Measurements from ENCODE around the gene NFATC1. TPM values are rescaled to one million over a fixed set of nuclear protein-coding genes. Genes with fewer than 3 reads are reported as not detected.

The NFATC1 gene
- total RNA-seq, 2 experiments from 2014 or later = 77.8 to 79.4 TPM

GRCh38 chr18:79423211-79424007, 27.7 kb downstream of the NFATC1 start:
- peaks cover 36% of the 10 kb centered on the region for H3K4me1 Mint-ChIP-seq (ENCODE audit: low read depth)
- CTCF ChIA-PET = interaction anchor here (0.7 kb wide), 1 partner anchor 490 kb away, joined by 3 read pairs; no protein-coding TSS in a partner anchor

GRCh38 chr18:79424008-79424565, 28.4 kb downstream of the NFATC1 start:
- intact Hi-C loops (cut with micrococcal nuclease) = no loop called here
- Mint-ChIP-seq H3K4me1 (ENCODE audit: low read depth) (peaks cover 39% of the 10 kb centered on the region), H3K27me3 (ENCODE audit: low read depth) (no peaks in the 10 kb centered on the region), H3K27ac (peak overlapping the region; percentile 55), H3K9me3 (no peaks in the 10 kb centered on the region), H3K4me3 (no peak overlapping the region), H3K36me3 (ENCODE audit: low read depth) (peaks cover 33% of the 10 kb centered on the region)
- DNase-seq = no peak
- CTCF ChIA-PET = interaction anchor here (0.7 kb wide), 1 partner anchor 491 kb away, joined by 3 read pairs; no protein-coding TSS in a partner anchor

More at GRCh38 chr18:79423211-79424007, 27.7 kb downstream of the NFATC1 start:
- peaks cover 34% of the 10 kb centered on the region for H3K36me3 Mint-ChIP-seq (ENCODE audit: low read depth)
- DNase-seq = no peak
- intact Hi-C loops (cut with micrococcal nuclease) = no loop called here
- no peak overlapping the region for H3K4me3 Mint-ChIP-seq
- no peaks in the 10 kb centered on the region for H3K27me3 Mint-ChIP-seq (ENCODE audit: low read depth)
- H3K27ac Mint-ChIP-seq = no peak overlapping the region
- no peaks in the 10 kb centered on the region for H3K9me3 Mint-ChIP-seq

GRCh38 chr18:79424880-79425568, 29.3 kb downstream of the NFATC1 start:
- Mint-ChIP-seq H3K9me3 (no peaks in the 10 kb centered on the region), H3K4me1 (ENCODE audit: low read depth) (peaks cover 39% of the 10 kb centered on the region), H3K4me3 (no peak overlapping the region), H3K27ac (peak overlapping the region; percentile 55), H3K36me3 (ENCODE audit: low read depth) (peaks cover 33% of the 10 kb centered on the region), H3K27me3 (ENCODE audit: low read depth) (no peaks in the 10 kb centered on the region)
- intact Hi-C loops (cut with micrococcal nuclease) = no loop called here
- CTCF ChIA-PET = no interaction called here
- DNase-seq = no peak

GRCh38 chr18:79425569-79425886, 29.8 kb downstream of the NFATC1 start:
- H3K9me3 Mint-ChIP-seq = no peaks in the 10 kb centered on the region
- CTCF ChIA-PET = no interaction called here
- no peak overlapping the region for H3K27ac Mint-ChIP-seq
- H3K36me3 Mint-ChIP-seq (ENCODE audit: low read depth) = peaks cover 28% of the 10 kb centered on the region
- no peak overlapping the region for H3K4me3 Mint-ChIP-seq
- no peaks in the 10 kb centered on the region for H3K27me3 Mint-ChIP-seq (ENCODE audit: low read depth)
- intact Hi-C loops (cut with micrococcal nuclease) = no loop called here
- DNase-seq = no peak
- peaks cover 34% of the 10 kb centered on the region for H3K4me1 Mint-ChIP-seq (ENCODE audit: low read depth)

GRCh38 chr18:79426376-79427300, 30.9 kb downstream of the NFATC1 start:
- no peak overlapping the region for H3K4me3 Mint-ChIP-seq
- DNase-seq = no peak
- H3K27me3 Mint-ChIP-seq (ENCODE audit: low read depth) = no peaks in the 10 kb centered on the region
- H3K27ac Mint-ChIP-seq = no peak overlapping the region
- peaks cover 34% of the 10 kb centered on the region for H3K4me1 Mint-ChIP-seq (ENCODE audit: low read depth)
- intact Hi-C loops (cut with micrococcal nuclease) = no loop called here
- no peaks in the 10 kb centered on the region for H3K9me3 Mint-ChIP-seq
- CTCF ChIA-PET = interaction anchor here (0.6 kb wide), 1 partner anchor 283 kb away, joined by 4 read pairs; no protein-coding TSS in a partner anchor
- H3K36me3 Mint-ChIP-seq (ENCODE audit: low read depth) = peaks cover 28% of the 10 kb centered on the region

GRCh38 chr18:79427368-79428225, 31.9 kb downstream of the NFATC1 start:
- Mint-ChIP-seq H3K4me3 (no peak overlapping the region), H3K9me3 (no peaks in the 10 kb centered on the region), H3K4me1 (ENCODE audit: low read depth) (peaks cover 31% of the 10 kb centered on the region), H3K27ac (no peak overlapping the region), H3K36me3 (ENCODE audit: low read depth) (peaks cover 25% of the 10 kb centered on the region), H3K27me3 (ENCODE audit: low read depth) (no peaks in the 10 kb centered on the region)
- intact Hi-C loops (cut with micrococcal nuclease) = no loop called here
- DNase-seq = no peak
- CTCF ChIA-PET = no interaction called here

- H3K27me3 Mint-ChIP-seq (ENCODE audit: low read depth) = no peaks in the 10 kb centered on the region
Observed at GRCh38 chr18:79428287-79428686, 32.6 kb downstream of the NFATC1 start.

GRCh38 chr18:79429381-79429780, 33.7 kb downstream of the NFATC1 start:
- CTCF ChIA-PET = no interaction called here
- no peak overlapping the region for H3K27ac Mint-ChIP-seq

More at GRCh38 chr18:79428287-79428686, 32.6 kb downstream of the NFATC1 start:
- no peak overlapping the region for H3K4me3 Mint-ChIP-seq
- H3K9me3 Mint-ChIP-seq = no peaks in the 10 kb centered on the region
- no peak for DNase-seq
- peak overlapping the region; percentile 11 for H3K27ac Mint-ChIP-seq
- intact Hi-C loops (cut with micrococcal nuclease) = no loop called here
- H3K36me3 Mint-ChIP-seq (ENCODE audit: low read depth) = peaks cover 29% of the 10 kb centered on the region
- CTCF ChIA-PET = no interaction called here
- H3K4me1 Mint-ChIP-seq (ENCODE audit: low read depth) = peaks cover 31% of the 10 kb centered on the region

GRCh38 chr18:79429785-79430281, 34.1 kb downstream of the NFATC1 start:
- DNase-seq = no peak
- no peak overlapping the region for H3K27ac Mint-ChIP-seq
- H3K36me3 Mint-ChIP-seq (ENCODE audit: low read depth) = peaks cover 22% of the 10 kb centered on the region
- CTCF ChIA-PET = no interaction called here
- peaks cover 28% of the 10 kb centered on the region for H3K4me1 Mint-ChIP-seq (ENCODE audit: low read depth)
- no peaks in the 10 kb centered on the region for H3K27me3 Mint-ChIP-seq (ENCODE audit: low read depth)
- H3K9me3 Mint-ChIP-seq = no peaks in the 10 kb centered on the region
- H3K4me3 Mint-ChIP-seq = no peak overlapping the region
- intact Hi-C loops (cut with micrococcal nuclease) = no loop called here

More at GRCh38 chr18:79429381-79429780, 33.7 kb downstream of the NFATC1 start:
- Mint-ChIP-seq H3K4me3 (no peak overlapping the region), H3K27me3 (ENCODE audit: low read depth) (no peaks in the 10 kb centered on the region), H3K9me3 (no peaks in the 10 kb centered on the region), H3K36me3 (ENCODE audit: low read depth) (peaks cover 26% of the 10 kb centered on the region), H3K4me1 (ENCODE audit: low read depth) (peaks cover 29% of the 10 kb centered on the region)
- DNase-seq = no peak
- intact Hi-C loops (cut with micrococcal nuclease) = no loop called here

- no peak for DNase-seq
- CTCF ChIA-PET = no interaction called here
- no peak overlapping the region for H3K4me3 Mint-ChIP-seq
- no peak overlapping the region for H3K27ac Mint-ChIP-seq
- intact Hi-C loops (cut with micrococcal nuclease) = no loop called here
- H3K4me1 Mint-ChIP-seq (ENCODE audit: low read depth) = peaks cover 37% of the 10 kb centered on the region
- H3K27me3 Mint-ChIP-seq (ENCODE audit: low read depth) = no peaks in the 10 kb centered on the region
- peaks cover 23% of the 10 kb centered on the region for H3K36me3 Mint-ChIP-seq (ENCODE audit: low read depth)
- H3K9me3 Mint-ChIP-seq = no peaks in the 10 kb centered on the region
Observed at GRCh38 chr18:79432376-79433120, 36.8 kb downstream of the NFATC1 start.

- Mint-ChIP-seq H3K4me3 (no peak overlapping the region), H3K27me3 (ENCODE audit: low read depth) (no peaks in the 10 kb centered on the region), H3K27ac (no peak overlapping the region), H3K36me3 (ENCODE audit: low read depth) (peaks cover 26% of the 10 kb centered on the region), H3K4me1 (ENCODE audit: low read depth) (peaks cover 43% of the 10 kb centered on the region), H3K9me3 (no peaks in the 10 kb centered on the region)
- intact Hi-C loops (cut with micrococcal nuclease) = no loop called here
- no peak for DNase-seq
- CTCF ChIA-PET = no interaction called here
Observed at GRCh38 chr18:79433431-79433830, 37.7 kb downstream of the NFATC1 start.

All from activated naive CD4-positive, alpha-beta T cell treated with anti-CD3 and anti-CD28 coated beads for 36 hours (primary cell).